G401 (cell line): Measurements from ENCODE around the gene WSCD2. TPM values are rescaled to one million over a fixed set of nuclear protein-coding genes. Genes with fewer than 3 reads are reported as not detected.

Experiments used
- DNase-seq: peaks from one replicate; pipeline ENCODE4 v3.0.0-alpha.2; 2015; ENCODE audit warnings: low spot score
- in situ Hi-C: cut with HindIII; loops from 2 replicates; pipeline ENCODE4 v1.10.0; 2016; ENCODE audit warnings: low sequenced_read_pairs, mixed read lengths
- total RNA-seq: library from RNA; depleted of rRNA; stranded (reverse); fragments of >200 nt; shearing (Covaris generic); gene quantifications from 2 replicates; pipeline ENCODE4 v1.2.3, GENCODE V29; 2014

WSCD2 gene
- total RNA-seq, 1 experiment from 2014 or later = 0.31 TPM

DNA sequence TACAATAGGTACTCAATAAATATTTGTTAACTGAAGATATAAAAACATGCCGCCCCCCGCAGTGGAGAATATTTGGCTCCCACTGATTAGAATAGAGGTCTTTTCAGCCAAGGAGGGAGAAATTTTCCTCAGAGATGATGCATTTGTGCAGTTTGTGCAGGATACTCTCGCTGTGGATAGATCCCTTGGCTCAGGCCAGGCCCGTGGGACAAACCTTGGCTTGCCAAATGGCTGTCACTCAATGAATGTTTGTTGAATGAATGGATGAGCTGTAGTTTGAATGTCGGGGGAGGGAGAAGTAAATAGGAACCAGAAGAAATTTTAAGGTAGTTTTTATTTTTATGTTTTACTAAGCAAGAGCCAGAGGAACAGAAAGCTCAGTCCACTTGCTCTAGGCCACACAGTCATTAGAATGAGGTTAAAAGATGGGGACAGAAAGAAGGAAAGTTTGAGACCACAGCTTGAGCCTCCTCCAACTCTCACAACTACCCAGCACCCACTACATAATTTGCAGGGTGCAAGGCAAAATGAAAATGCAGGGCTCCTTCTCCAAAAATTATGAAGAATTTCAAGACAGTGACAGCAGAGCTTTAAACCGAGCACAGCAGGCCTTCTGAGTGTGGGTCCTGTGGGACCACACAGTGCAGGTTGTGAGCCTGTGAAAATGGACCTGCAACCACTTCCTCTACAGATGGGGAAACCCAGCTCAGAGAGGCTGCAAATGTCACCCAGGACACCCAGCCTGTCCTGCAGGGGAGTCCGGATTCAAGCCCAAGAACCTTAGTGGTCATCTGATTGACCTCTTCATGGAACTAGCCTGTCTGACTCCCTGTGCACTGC is 51.4 kb downstream of the WSCD2 start:
- DNase-seq = peak; percentile 64
- in situ Hi-C loops = no loop called here

- in situ Hi-C loops = no loop called here
- DNase-seq = no peak
These were observed 52.0 kb downstream of the WSCD2 start for GRCh38 chr12:108181095-108181454.

DNA sequence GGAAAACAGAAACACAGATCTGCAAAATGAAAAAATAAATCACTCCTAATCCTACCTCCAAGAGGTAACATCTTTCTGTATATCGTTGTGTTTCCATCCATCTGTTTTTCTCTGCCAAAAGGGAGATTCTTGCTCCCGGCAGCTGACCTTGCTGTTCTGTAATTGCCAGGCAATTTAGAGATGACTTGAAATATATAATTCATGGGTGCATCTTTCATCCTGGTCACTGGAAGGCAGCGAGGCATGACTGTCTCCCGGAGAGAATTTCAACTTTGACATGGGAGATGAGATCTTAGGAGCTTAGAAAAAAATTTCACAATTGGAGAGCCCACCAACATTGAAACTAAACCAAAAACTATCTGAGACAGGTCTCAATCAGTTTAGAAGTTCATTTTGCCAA is 53.0 kb downstream of the WSCD2 start:
- DNase-seq = no peak
- in situ Hi-C loops = no loop called here

- in situ Hi-C loops = no loop called here
- no peak for DNase-seq
These were observed 55.9 kb downstream of the WSCD2 start for GRCh38 chr12:108185002-108185401.

DNA sequence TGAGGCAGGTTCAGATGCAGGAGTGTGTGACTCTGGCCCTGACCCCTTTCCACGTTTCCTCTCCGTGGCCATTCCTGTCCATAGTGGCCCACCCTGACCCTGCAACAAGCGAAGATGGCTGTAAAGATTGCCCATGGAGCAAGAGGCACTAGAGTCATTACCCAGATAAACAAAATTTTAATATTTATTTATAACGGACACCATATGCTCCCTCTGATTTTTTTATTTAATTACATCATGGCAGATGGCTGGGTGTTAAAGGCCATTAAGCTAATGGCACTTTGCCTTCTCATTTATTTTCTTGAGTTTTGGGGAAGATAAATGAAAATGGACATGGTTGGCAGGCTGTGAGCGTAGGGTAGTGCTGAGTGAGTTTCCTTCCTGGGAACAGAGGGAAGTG is 58.7 kb downstream of the WSCD2 start:
- peak; percentile 94 for DNase-seq

DNA sequence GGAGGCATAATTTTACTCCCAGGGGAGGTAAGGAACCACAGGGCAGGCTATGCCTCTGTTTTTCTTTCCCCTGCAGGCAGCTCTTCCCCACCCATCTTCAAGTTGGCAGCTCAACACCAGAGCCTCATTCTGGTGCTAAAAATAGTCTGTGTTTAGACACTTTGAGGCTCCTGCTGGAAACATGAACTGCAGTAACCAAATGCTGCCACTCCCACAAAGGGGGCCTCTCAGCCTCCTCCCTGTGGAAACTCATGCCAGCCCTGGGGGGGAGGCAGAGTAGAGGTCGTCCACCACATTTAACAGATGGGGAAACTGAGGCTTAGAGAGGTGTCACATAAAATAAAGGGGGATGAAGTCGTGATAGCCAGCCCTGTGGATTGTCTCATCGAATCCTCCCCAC is 61.4 kb downstream of the WSCD2 start:
- in situ Hi-C loops = no loop called here
- peak; percentile 86 for DNase-seq

More for the DNA sequence above, 58.7 kb downstream of the WSCD2 start:
- in situ Hi-C loops = no loop called here

GRCh38 chr12:108191086-108191485 is 62.0 kb downstream of the WSCD2 start:
- in situ Hi-C loops = no loop called here
- no peak for DNase-seq

GRCh38 chr12:108191938-108192337 is 62.9 kb downstream of the WSCD2 start:
- no peak for DNase-seq
- in situ Hi-C loops = no loop called here

DNA sequence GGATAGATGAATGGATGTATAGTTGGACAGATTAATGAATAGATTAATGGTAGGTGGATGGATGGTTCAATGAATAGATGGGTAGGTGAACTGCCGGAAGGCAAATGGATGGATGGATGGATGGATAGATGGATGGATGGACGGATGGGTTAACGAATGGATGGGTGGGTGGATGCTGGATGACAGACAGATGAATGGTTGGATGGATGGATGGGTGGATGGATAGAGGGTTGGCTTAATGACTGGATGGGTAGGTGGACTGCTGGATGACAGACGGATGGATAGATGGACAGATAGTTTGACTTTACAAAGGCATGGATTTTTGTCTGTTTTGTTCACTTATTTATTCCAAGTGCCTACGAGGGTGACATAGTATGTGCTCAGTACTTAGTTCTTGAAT is 64.4 kb downstream of the WSCD2 start:
- in situ Hi-C loops = no loop called here

GRCh38 chr12:108193917-108194316 is 64.8 kb downstream of the WSCD2 start:
- in situ Hi-C loops = no loop called here
- DNase-seq = no peak

More for the DNA sequence above, 64.4 kb downstream of the WSCD2 start:
- no peak for DNase-seq

DNA sequence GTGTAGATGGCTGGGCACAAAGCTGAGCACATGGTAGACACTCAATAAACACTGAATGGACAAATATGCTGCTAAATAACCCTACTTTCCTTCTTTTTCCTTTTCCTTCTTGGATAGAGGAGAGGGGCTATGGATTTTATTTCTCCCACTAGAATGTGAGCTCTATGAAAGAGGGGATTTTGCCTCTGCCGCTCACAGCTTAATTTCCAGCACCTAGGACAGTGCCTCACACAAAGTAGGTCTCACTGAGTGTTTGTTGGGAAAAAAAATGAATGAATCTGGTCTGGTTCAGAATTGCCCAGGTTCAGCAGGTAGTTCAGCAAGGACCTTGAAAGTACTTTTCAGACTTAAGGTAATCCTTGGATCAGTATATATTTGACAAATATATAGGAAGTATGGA is 65.5 kb downstream of the WSCD2 start:
- no peak for DNase-seq
- in situ Hi-C loops = no loop called here

GRCh38 chr12:108196319-108196718 is 67.2 kb downstream of the WSCD2 start:
- in situ Hi-C loops = loop anchor here (5.0 kb wide), 1 partner anchor 36 kb away; no protein-coding TSS in a partner anchor
- no peak for DNase-seq

DNA sequence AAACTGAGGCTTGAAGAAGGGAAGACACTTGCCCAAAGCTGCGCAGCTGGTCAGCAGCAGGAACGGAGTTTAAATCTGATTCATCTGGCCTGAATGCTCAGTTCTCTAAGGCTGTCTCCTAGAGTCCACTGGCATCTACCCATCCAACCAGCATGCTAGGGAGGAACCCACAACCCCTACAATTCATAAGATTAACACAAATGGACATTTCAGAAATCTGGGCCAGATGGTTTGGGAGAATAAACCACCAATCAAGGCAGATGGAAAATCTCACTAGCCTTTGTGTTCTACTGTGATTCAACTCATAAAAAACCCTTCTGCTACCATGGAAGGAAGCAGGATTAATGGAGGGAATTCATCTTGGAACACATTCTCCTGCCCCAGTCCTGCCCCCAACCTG is 67.8 kb downstream of the WSCD2 start:
- peak; percentile 80 for DNase-seq
- in situ Hi-C loops = loop anchor here (5.0 kb wide), 1 partner anchor 35 kb away; no protein-coding TSS in a partner anchor

GRCh38 chr12:108198043-108198442 is 69.0 kb downstream of the WSCD2 start:
- no peak for DNase-seq
- in situ Hi-C loops = loop anchor here (5.0 kb wide), 1 partner anchor 34 kb away; no protein-coding TSS in a partner anchor

GRCh38 chr12:108199106-108199505 is 70.0 kb downstream of the WSCD2 start:
- in situ Hi-C loops = loop anchor here (5.0 kb wide), 1 partner anchor 33 kb away; no protein-coding TSS in a partner anchor

DNA sequence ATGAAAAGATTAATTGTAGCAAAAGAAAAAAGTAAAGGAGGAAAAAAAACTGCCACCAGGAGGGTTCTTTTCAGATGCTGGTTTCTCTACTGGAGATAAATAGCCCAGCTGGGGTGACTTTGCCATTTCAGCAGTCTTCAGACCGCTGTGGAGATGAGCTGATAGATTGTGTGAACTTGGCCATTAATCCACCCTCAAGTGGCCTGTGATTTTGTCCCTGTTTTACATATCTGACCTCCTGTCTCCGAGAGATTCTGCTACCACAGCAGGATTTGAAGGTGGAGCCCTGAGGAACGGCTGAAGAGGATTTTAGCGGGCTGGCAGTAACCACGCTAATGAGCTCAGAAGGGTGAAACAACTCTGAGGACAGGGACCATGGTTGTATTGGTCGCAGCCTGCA is 72.7 kb downstream of the WSCD2 start:
- in situ Hi-C loops = no loop called here
- peak; percentile 43 for DNase-seq

More at GRCh38 chr12:108199106-108199505, 70.0 kb downstream of the WSCD2 start:
- DNase-seq = peak; percentile 32

- in situ Hi-C loops = no loop called here
- no peak for DNase-seq
These were observed 75.3 kb downstream of the WSCD2 start for GRCh38 chr12:108204117-108204987.

- DNase-seq = peak; percentile 80
- in situ Hi-C loops = no loop called here
These were observed 76.8 kb downstream of the WSCD2 start for GRCh38 chr12:108205864-108206263.

DNA sequence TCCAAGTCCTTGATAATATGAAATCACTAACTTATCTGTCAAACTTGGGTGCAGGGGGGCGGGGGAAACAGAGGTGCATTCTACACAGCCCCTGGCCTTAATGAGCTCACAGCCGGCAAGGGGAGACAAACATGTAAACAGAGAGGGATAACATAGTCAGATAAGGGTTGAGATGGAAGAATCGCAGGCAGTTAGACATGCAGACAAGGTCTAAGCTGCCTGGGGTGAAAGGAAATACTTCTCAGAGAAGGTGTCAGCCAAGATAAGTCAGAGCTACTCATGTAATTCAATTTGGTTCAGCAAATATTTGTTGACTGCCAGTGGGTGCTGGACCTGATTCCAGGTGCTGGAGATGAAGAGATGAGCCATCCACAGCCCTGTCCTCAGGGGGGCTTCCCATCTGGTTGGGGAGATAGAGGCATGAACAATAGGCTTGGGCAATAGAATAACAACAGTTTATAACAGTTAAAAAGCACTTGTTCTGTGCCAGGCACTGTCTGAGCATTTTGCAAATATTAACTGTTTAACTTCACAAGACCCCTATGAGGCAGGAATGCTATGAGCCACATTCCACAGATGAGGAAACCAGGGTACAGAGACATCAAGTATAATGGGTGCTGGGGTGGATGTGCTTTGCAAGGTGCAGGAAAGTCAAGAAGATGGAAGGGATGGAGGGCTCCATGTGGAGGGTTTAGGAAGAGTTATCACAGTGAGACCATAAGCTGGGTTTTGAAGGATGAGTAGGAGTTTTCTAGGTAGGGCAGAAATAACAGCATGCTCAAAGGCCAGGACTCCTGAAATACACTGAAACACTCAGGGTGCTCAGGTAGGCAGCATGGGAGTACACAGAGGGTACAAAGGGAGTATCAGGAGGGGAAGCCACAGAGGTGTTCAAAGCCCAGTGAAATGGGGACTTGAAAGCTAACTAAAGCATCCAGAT is 79.0 kb downstream of the WSCD2 start:
- in situ Hi-C loops = no loop called here
- no peak for DNase-seq
